Measurements from ENCODE around the gene PKD1L1. TPM values are rescaled to one million over a fixed set of nuclear protein-coding genes. Genes with fewer than 3 reads are reported as not detected.
A peak's percentile ranks its signal among the peaks of the same experiment; 100 is the strongest.

PKD1L1 gene
- total RNA-seq, 1 experiment from 2014 or later, result not detected

- no peak for TF ChIP-seq CTCF (IDR thresholded peaks at IDR 0.05; ENCODE audit: unreplicated experiment)
- intact Hi-C loops (cut with micrococcal nuclease), result no loop called here
- DNase-seq (ENCODE audit: unreplicated experiment), result no peak
- ChIA-PET CTCF (interaction anchor here (0.7 to 1.6 kb wide), 6 partner anchors 23 to 1868 kb away, joined by 3 to 6 read pairs (median 3); no protein-coding TSS in a partner anchor), POLR2A (no interaction called here)
- Mint-ChIP-seq H3K27ac (ENCODE audit: low read depth, unreplicated experiment) (no peak overlapping the region), H3K36me3 (ENCODE audit: insufficient read depth, unreplicated experiment) (peaks cover 84% of the 10 kb centered on the region), H3K4me1 (ENCODE audit: insufficient read depth, unreplicated experiment) (no peaks in the 10 kb centered on the region), H3K27me3 (ENCODE audit: insufficient read depth, unreplicated experiment) (no peaks in the 10 kb centered on the region), H3K4me3 (ENCODE audit: unreplicated experiment) (no peak overlapping the region), H3K9me3 (ENCODE audit: unreplicated experiment) (no peaks in the 10 kb centered on the region)
- no TSS peak for BruUV-seq (replicated peaks)
These were observed 19.4 kb upstream of the PKD1L1 start for GRCh38 chr7:47967708-47968107.

- Mint-ChIP-seq H3K27me3 (ENCODE audit: insufficient read depth, unreplicated experiment) (no peaks in the 10 kb centered on the region), H3K27ac (ENCODE audit: low read depth, unreplicated experiment) (no peak overlapping the region), H3K36me3 (ENCODE audit: insufficient read depth, unreplicated experiment) (peaks cover 80% of the 10 kb centered on the region), H3K4me1 (ENCODE audit: insufficient read depth, unreplicated experiment) (no peaks in the 10 kb centered on the region), H3K4me3 (ENCODE audit: unreplicated experiment) (no peak overlapping the region), H3K9me3 (ENCODE audit: unreplicated experiment) (no peaks in the 10 kb centered on the region)
- no peak for TF ChIP-seq CTCF (IDR thresholded peaks at IDR 0.05; ENCODE audit: unreplicated experiment)
- BruUV-seq (replicated peaks), result no TSS peak
- ChIA-PET POLR2A (no interaction called here), CTCF (interaction anchor here (0.6 to 1.5 kb wide), 11 partner anchors 9 to 1868 kb away, joined by 3 to 9 read pairs (median 3); no protein-coding TSS in a partner anchor)
- DNase-seq (ENCODE audit: unreplicated experiment), result no peak
- intact Hi-C loops (cut with micrococcal nuclease), result no loop called here
These were observed 18.9 kb upstream of the PKD1L1 start for GRCh38 chr7:47967123-47967522.

GRCh38 chr7:47965456-47965855, 17.2 kb upstream of the PKD1L1 start:
- ChIA-PET POLR2A (interaction anchor here (1.5 kb wide), 1 partner anchor 123 kb away, joined by 3 read pairs; the partner anchor contains the start of gene UPP1), CTCF (interaction anchor here (0.6 to 4.1 kb wide), 5 partner anchors 16 to 371 kb away, joined by 3 to 23 read pairs (median 6); no protein-coding TSS in a partner anchor)
- H3K4me1 Mint-ChIP-seq (ENCODE audit: insufficient read depth, unreplicated experiment), result no peaks in the 10 kb centered on the region
- H3K27ac Mint-ChIP-seq (ENCODE audit: low read depth, unreplicated experiment), result peak overlapping the region; percentile 73
- H3K4me3 Mint-ChIP-seq (ENCODE audit: unreplicated experiment), result no peak overlapping the region
- TF ChIP-seq CTCF (IDR thresholded peaks at IDR 0.05; ENCODE audit: unreplicated experiment), result no peak
- H3K36me3 Mint-ChIP-seq (ENCODE audit: insufficient read depth, unreplicated experiment), result peaks cover 89% of the 10 kb centered on the region
- H3K27me3 Mint-ChIP-seq (ENCODE audit: insufficient read depth, unreplicated experiment), result no peaks in the 10 kb centered on the region
- BruUV-seq (replicated peaks), result no TSS peak
- no peaks in the 10 kb centered on the region for H3K9me3 Mint-ChIP-seq (ENCODE audit: unreplicated experiment)
- DNase-seq (ENCODE audit: unreplicated experiment), result no peak
- intact Hi-C loops (cut with micrococcal nuclease), result no loop called here

GRCh38 chr7:47962262-47962661, 14.0 kb upstream of the PKD1L1 start:
- no TSS peak for BruUV-seq (replicated peaks)
- H3K9me3 Mint-ChIP-seq (ENCODE audit: unreplicated experiment), result no peaks in the 10 kb centered on the region
- DNase-seq (ENCODE audit: unreplicated experiment), result no peak
- intact Hi-C loops (cut with micrococcal nuclease), result no loop called here
- H3K36me3 Mint-ChIP-seq (ENCODE audit: insufficient read depth, unreplicated experiment), result peaks cover 58% of the 10 kb centered on the region
- no peaks in the 10 kb centered on the region for H3K4me1 Mint-ChIP-seq (ENCODE audit: insufficient read depth, unreplicated experiment)
- no peaks in the 10 kb centered on the region for H3K27me3 Mint-ChIP-seq (ENCODE audit: insufficient read depth, unreplicated experiment)
- H3K4me3 Mint-ChIP-seq (ENCODE audit: unreplicated experiment), result no peak overlapping the region
- no peak for TF ChIP-seq CTCF (IDR thresholded peaks at IDR 0.05; ENCODE audit: unreplicated experiment)
- H3K27ac Mint-ChIP-seq (ENCODE audit: low read depth, unreplicated experiment), result no peak overlapping the region
- POLR2A ChIA-PET, result interaction anchor here (1.1 kb wide), 2 partner anchors 8 to 148 kb away, joined by 3 to 4 read pairs; no protein-coding TSS in a partner anchor
- CTCF ChIA-PET, result interaction anchor here (0.6 to 4.1 kb wide), 5 partner anchors 16 to 332 kb away, joined by 3 to 23 read pairs (median 4); no protein-coding TSS in a partner anchor

All from MCF 10A (cell line).